Osteoblast (primary cell): ENCODE measurements around the gene C14orf180. TPM values are rescaled to one million over a fixed set of nuclear protein-coding genes. Genes with fewer than 3 reads are reported as not detected.

Source experiments
- DNase-seq: peaks from one replicate; pipeline ENCODE4 v3.0.0; 2011; ENCODE audit warnings: low spot score, mixed read lengths; ENCODE audit not compliant: insufficient read length; ENCODE audit errors: missing footprints
- H2AFZ ChIP-seq: 2 replicates; pipeline ENCODE4 v1.6.0; 2011; ENCODE audit warnings: mild to moderate bottlenecking, low read length
- H3K27ac ChIP-seq: 2 replicates; pipeline ENCODE4 v1.5.1; 2011; ENCODE audit warnings: mild to moderate bottlenecking, low read depth, low read length, moderate library complexity
- H3K27me3 ChIP-seq: 2 replicates; pipeline ENCODE4 v1.6.0; 2012; ENCODE audit warnings: mild to moderate bottlenecking, control low read depth, inconsistent platforms, low read length, moderate library complexity; ENCODE audit not compliant: insufficient read depth
- H3K36me3 ChIP-seq: 2 replicates; pipeline ENCODE4 v1.5.1; 2011; ENCODE audit warnings: mild to moderate bottlenecking, low read length, control low read depth, moderate library complexity; ENCODE audit not compliant: insufficient read depth
- H3K4me1 ChIP-seq: 2 replicates; pipeline ENCODE4 v1.5.1; 2011; ENCODE audit warnings: mild to moderate bottlenecking, low read length, control low read depth, moderate library complexity; ENCODE audit not compliant: insufficient read depth
- H3K4me2 ChIP-seq: 2 replicates; pipeline ENCODE4 v1.6.0; 2011; ENCODE audit warnings: mild to moderate bottlenecking, low read length; ENCODE audit not compliant: insufficient read depth
- H3K4me3 ChIP-seq: fragments of 200-600 bp; sonication (generic); 3 replicates; pipeline ENCODE4 v1.5.1; 2012; ENCODE audit warnings: mild to moderate bottlenecking, low read length, inconsistent platforms; ENCODE audit not compliant: insufficient read depth
- H3K79me2 ChIP-seq: 2 replicates; pipeline ENCODE4 v1.6.0; 2012; ENCODE audit warnings: mild to moderate bottlenecking, low read length, control low read depth, inconsistent platforms; ENCODE audit not compliant: insufficient read depth
- H3K9me3 ChIP-seq: 2 replicates; pipeline ENCODE4 v1.5.1; 2011; ENCODE audit warnings: low read depth, low read length, control low read depth
- H4K20me1 ChIP-seq: 2 replicates; pipeline ENCODE4 v1.6.0; 2012; ENCODE audit warnings: mild to moderate bottlenecking, low read length, control low read depth; ENCODE audit not compliant: insufficient read depth
- total RNA-seq: library from RNA; depleted of rRNA; stranded (reverse); fragments of >200 nt; gene quantifications from 2 replicates; pipeline ENCODE4 v1.2.3, GENCODE V29; 2012
- TF ChIP-seq, protein P1 (sequence below): IDR thresholded peaks from 2 replicates; pipeline ENCODE4 v1.5.1; 2011; ENCODE audit warnings: mild to moderate bottlenecking, low read depth, low read length, moderate library complexity; ENCODE audit errors: extremely low read depth

Gene C14orf180
- total RNA-seq, 1 donor: not detected

DNA sequence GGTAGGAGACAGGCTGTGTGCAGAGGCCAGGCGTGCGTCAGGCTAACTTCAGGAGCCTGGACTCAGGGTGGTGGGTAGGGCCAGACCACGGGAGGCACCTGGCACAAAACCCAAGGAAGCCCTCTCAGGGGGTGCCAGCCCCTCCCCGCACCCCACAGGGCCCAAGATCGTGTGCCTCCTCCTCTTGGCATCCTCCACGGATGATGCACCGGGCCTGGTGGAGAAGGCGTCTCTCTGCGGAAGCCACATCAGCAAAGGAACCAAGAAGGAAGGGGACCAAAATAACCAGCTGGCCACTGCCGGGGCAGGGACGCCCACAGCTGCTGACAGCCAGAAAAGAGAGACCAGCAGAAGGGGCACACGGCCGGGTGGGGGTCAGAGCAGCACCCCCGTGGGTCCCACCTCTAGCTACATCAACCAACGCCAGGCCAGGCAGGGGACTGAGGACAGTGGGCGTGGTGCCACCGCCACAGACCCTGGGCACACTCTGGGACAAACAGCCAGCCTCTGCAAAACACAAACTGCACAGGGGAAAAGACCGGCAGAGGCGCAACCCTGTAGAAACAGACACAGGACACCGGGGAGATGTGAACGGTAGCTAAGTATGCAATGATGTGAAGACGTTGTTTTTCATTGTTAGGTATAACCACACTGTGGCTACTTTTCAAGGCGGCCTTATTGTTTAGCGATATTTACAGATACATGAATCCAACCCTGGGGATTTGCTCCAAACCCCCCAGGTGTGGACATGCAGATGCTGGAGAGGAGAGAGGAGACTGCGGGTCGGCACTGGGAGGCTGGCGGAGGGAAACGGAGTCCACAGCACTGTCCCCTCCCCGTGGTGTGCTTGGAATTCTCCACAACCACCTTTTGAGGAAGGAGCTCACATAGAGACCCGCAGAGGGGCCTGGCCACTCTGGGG, 26.1 kb upstream of the C14orf180 start:
- Histone ChIP-seq H3K4me1 (no peaks in the 10 kb centered on the region), H3K9me3 (no peaks in the 10 kb centered on the region), H4K20me1 (no peaks in the 10 kb centered on the region), H3K27me3 (no peaks in the 10 kb centered on the region), H3K79me2 (no peaks in the 10 kb centered on the region), H3K27ac (no peak overlapping the region), H3K4me2 (no peak overlapping the region), H3K4me3 (no peak overlapping the region), H3K36me3 (no peaks in the 10 kb centered on the region), H2AFZ (no peak overlapping the region)
- peak; percentile 76 for DNase-seq
- TF ChIP-seq, protein P1, sequence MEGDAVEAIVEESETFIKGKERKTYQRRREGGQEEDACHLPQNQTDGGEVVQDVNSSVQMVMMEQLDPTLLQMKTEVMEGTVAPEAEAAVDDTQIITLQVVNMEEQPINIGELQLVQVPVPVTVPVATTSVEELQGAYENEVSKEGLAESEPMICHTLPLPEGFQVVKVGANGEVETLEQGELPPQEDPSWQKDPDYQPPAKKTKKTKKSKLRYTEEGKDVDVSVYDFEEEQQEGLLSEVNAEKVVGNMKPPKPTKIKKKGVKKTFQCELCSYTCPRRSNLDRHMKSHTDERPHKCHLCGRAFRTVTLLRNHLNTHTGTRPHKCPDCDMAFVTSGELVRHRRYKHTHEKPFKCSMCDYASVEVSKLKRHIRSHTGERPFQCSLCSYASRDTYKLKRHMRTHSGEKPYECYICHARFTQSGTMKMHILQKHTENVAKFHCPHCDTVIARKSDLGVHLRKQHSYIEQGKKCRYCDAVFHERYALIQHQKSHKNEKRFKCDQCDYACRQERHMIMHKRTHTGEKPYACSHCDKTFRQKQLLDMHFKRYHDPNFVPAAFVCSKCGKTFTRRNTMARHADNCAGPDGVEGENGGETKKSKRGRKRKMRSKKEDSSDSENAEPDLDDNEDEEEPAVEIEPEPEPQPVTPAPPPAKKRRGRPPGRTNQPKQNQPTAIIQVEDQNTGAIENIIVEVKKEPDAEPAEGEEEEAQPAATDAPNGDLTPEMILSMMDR: no peak

GRCh38 chr14:104554088-104554607, 25.4 kb upstream of the C14orf180 start:
- DNase-seq: peak; percentile 82
- H3K36me3 ChIP-seq: no peaks in the 10 kb centered on the region
- H4K20me1 ChIP-seq: no peaks in the 10 kb centered on the region
- TF ChIP-seq, protein P1: no peak
- H2AFZ ChIP-seq: no peak overlapping the region
- H3K27me3 ChIP-seq: no peaks in the 10 kb centered on the region
- H3K79me2 ChIP-seq: no peaks in the 10 kb centered on the region
- no peak overlapping the region for H3K4me3 ChIP-seq
- no peaks in the 10 kb centered on the region for H3K9me3 ChIP-seq
- no peak overlapping the region for H3K27ac ChIP-seq
- no peaks in the 10 kb centered on the region for H3K4me1 ChIP-seq
- no peak overlapping the region for H3K4me2 ChIP-seq

GRCh38 chr14:104554608-104555429, 24.7 kb upstream of the C14orf180 start:
- no peak overlapping the region for H2AFZ ChIP-seq
- no peak overlapping the region for H3K27ac ChIP-seq
- DNase-seq: peak; percentile 83
- TF ChIP-seq, protein P1: no peak
- no peaks in the 10 kb centered on the region for H4K20me1 ChIP-seq
- no peak overlapping the region for H3K4me2 ChIP-seq
- H3K4me3 ChIP-seq: no peak overlapping the region
- no peaks in the 10 kb centered on the region for H3K27me3 ChIP-seq
- no peaks in the 10 kb centered on the region for H3K79me2 ChIP-seq
- H3K4me1 ChIP-seq: no peaks in the 10 kb centered on the region
- H3K9me3 ChIP-seq: no peaks in the 10 kb centered on the region
- H3K36me3 ChIP-seq: no peaks in the 10 kb centered on the region
